Trophoblast cell (in vitro differentiated cells and primary cell): ENCODE results near the gene DEUP1.
"Not testable (repeated sequence)": the region's sequence is repeated elsewhere in the genome, so short reads cannot be mapped to it uniquely, and the experiment has no call there.

Experiments
- DNase-seq, 2 donors: peaks; one replicate each; pipeline ENCODE4 v3.0.0-alpha.2; 2016
- H2AFZ ChIP-seq: 2 replicates; pipeline ENCODE4 v1.6.1; 2013; ENCODE audit warnings: low read length, moderate library complexity, mild to moderate bottlenecking; ENCODE audit not compliant: insufficient read depth, poor library complexity
- H2AK5ac ChIP-seq: 2 replicates; pipeline ENCODE4 v1.6.1; 2013; ENCODE audit warnings: mild to moderate bottlenecking, low read length
- H2BK120ac ChIP-seq: 2 replicates; pipeline ENCODE4 v1.6.1; 2013; ENCODE audit warnings: low read length, mild to moderate bottlenecking, moderate library complexity; ENCODE audit not compliant: insufficient read depth, poor library complexity
- H2BK12ac ChIP-seq: 2 replicates; pipeline ENCODE4 v1.6.1; 2013; ENCODE audit warnings: mild to moderate bottlenecking, low read length, moderate library complexity
- H2BK5ac ChIP-seq: 2 replicates; pipeline ENCODE4 v1.6.1; 2013; ENCODE audit warnings: low read length, low read depth, moderate library complexity, mild to moderate bottlenecking; ENCODE audit not compliant: poor library complexity
- H3K14ac ChIP-seq: 2 replicates; pipeline ENCODE4 v1.6.1; 2013; ENCODE audit warnings: mild to moderate bottlenecking, low read length
- H3K18ac ChIP-seq: 2 replicates; pipeline ENCODE4 v1.6.1; 2013; ENCODE audit warnings: mild to moderate bottlenecking, low read length
- H3K23ac ChIP-seq: 2 replicates; pipeline ENCODE4 v1.6.1; 2013; ENCODE audit warnings: low read length
- H3K27ac ChIP-seq: 2 replicates; pipeline ENCODE4 v1.5.1; 2013; ENCODE audit warnings: low read depth, mild to moderate bottlenecking, inconsistent platforms, low read length, moderate library complexity
- H3K27me3 ChIP-seq: 2 replicates; pipeline ENCODE4 v1.6.1; 2013; ENCODE audit warnings: inconsistent platforms, mild to moderate bottlenecking, low read length, moderate library complexity; ENCODE audit not compliant: insufficient read depth
- H3K36me3 ChIP-seq, 2 experiments: 1 replicate in 1 of 2; 2 replicates in 1 of 2; pipeline ENCODE4 v1.6.1; 2013; ENCODE audit warnings: low read length in 2 of 2, mild to moderate bottlenecking in 2 of 2, moderate library complexity in 1 of 2; ENCODE audit not compliant: insufficient read depth in 2 of 2, control insufficient read depth in 1 of 2
- H3K4ac ChIP-seq: 2 replicates; pipeline ENCODE4 v1.6.1; 2013; ENCODE audit warnings: low read depth, mild to moderate bottlenecking, low read length, moderate library complexity
- H3K4me1 ChIP-seq, 2 experiments: 1 replicate in 1 of 2; 2 replicates in 1 of 2; pipeline ENCODE4 v1.6.1; 2013; ENCODE audit warnings: low read length in 2 of 2, mild to moderate bottlenecking in 2 of 2, moderate library complexity in 1 of 2; ENCODE audit not compliant: insufficient read depth in 2 of 2, control insufficient read depth in 1 of 2
- H3K4me2 ChIP-seq: 2 replicates; pipeline ENCODE4 v1.6.1; 2013; ENCODE audit warnings: inconsistent platforms, mild to moderate bottlenecking, low read length, moderate library complexity
- H3K4me3 ChIP-seq: 2 replicates; pipeline ENCODE4 v1.5.1; 2013; ENCODE audit warnings: mild to moderate bottlenecking, low read depth, low read length, inconsistent platforms
- H3K79me1 ChIP-seq: one replicate; pipeline ENCODE4 v1.6.1; 2013; ENCODE audit warnings: low read length
- H3K79me2 ChIP-seq: 2 replicates; pipeline ENCODE4 v1.6.1; 2013; ENCODE audit warnings: low read length, mild to moderate bottlenecking; ENCODE audit not compliant: control insufficient read depth, insufficient read depth, poor library complexity
- H3K9ac ChIP-seq: 2 replicates; pipeline ENCODE4 v1.6.1; 2013; ENCODE audit warnings: mild to moderate bottlenecking, low read length
- H3K9me3 ChIP-seq: 2 replicates; pipeline ENCODE4 v1.6.1; 2013; ENCODE audit warnings: low read depth, mild to moderate bottlenecking, control low read depth, inconsistent platforms, low read length; ENCODE audit not compliant: insufficient read depth
- H4K12ac ChIP-seq: 2 replicates; pipeline ENCODE4 v1.6.1; 2013; ENCODE audit warnings: low read depth, mild to moderate bottlenecking, low read length, moderate library complexity
- H4K8ac ChIP-seq: 2 replicates; pipeline ENCODE4 v1.6.1; 2013; ENCODE audit warnings: low read depth, mild to moderate bottlenecking, low read length, moderate library complexity
- H4K91ac ChIP-seq: one replicate; pipeline ENCODE4 v1.6.1; 2013; ENCODE audit warnings: low read depth, mild to moderate bottlenecking, low read length, moderate library complexity
- WGBS: extraction: QIAGEN DNeasy Blood & Tissue Kit; methylation state at CpG from one replicate; pipeline ENCODE4 v1.1.7; 2013; ENCODE audit warnings: missing lambda C conversion rate; ENCODE audit not compliant: insufficient read length, insufficient coverage; ENCODE audit errors: extremely low coverage; 5-methylcytosine and 5-hydroxymethylcytosine counted together

Gene DEUP1

DNA sequence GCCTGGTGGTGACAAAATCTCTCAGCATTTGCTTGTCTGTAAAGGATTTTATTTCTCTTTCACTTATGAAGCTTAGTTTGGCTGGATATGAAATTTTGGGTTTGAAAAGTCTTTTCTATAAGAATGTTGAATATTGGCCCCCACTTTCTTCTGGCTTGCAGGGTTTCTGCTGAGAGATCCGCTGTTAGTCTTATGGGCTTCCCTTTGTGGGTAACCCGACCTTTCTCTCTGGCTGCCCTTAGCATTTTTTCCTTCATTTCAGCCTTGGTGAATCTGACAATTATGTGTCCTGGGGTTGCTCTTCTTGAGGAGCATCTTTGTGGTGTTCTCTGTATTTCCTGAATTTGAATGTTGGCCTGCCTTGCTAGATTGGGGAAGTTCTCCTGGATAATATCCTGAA, 112.7 kb downstream of the DEUP1 start:
- H2BK12ac ChIP-seq, H3K4me3 ChIP-seq, H4K8ac ChIP-seq, H3K27ac ChIP-seq, H2BK120ac ChIP-seq, H3K23ac ChIP-seq, H3K9ac ChIP-seq, H4K12ac ChIP-seq, H3K4ac ChIP-seq, H3K9me3 ChIP-seq, H4K91ac ChIP-seq, H3K4me1 ChIP-seq, H2AK5ac ChIP-seq, H3K27me3 ChIP-seq, H3K79me2 ChIP-seq, H2BK5ac ChIP-seq, H3K79me1 ChIP-seq, H3K36me3 ChIP-seq, H2AFZ ChIP-seq, H3K18ac ChIP-seq, H3K4me2 ChIP-seq, DNase-seq, H3K14ac ChIP-seq: not testable (repeated sequence)
- whole genome bisulfite sequencing, result no CpG with 5 or more reads among the region's 2 CpGs

DNA sequence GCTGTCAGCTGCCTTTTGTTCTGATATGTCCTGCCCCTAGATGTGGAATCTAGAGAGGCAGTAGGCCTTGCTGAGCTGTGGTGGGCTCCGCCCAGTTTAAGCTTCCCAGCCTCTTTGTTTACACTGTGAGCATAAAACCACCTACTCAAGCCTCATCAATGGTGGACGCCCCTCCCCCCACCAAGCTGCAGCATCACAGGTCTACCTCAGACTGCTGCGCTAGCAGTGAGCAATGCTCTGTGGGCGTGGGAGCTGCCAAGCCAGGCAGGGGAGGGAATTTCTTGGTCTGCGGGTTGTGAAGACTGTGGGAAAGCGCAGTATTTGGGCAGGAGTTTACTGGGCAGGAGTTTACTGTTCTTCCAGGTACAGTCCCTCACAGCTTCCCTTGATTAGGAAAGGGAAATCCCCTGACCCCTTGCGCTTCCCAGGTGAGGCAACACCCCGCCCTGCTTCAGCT, 114.1 kb downstream of the DEUP1 start:
- Histone ChIP-seq H3K79me2 (no peaks in the 10 kb centered on the region), H4K8ac (no peak overlapping the region), H2AFZ (no peak overlapping the region), H3K4me1 (peaks cover 0 to 4% of the 10 kb centered on the region in 2 experiments), H2BK5ac (no peak overlapping the region), H2AK5ac (no peak overlapping the region), H3K4ac (no peak overlapping the region), H3K36me3 (no peaks in the 10 kb centered on the region), H3K79me1 (no peaks in the 10 kb centered on the region), H3K27ac (no peak overlapping the region), H3K9me3 (no peaks in the 10 kb centered on the region), H4K12ac (no peak overlapping the region), H3K23ac (no peak overlapping the region), H3K4me2 (no peak overlapping the region), H3K27me3 (no peaks in the 10 kb centered on the region), H2BK12ac (no peak overlapping the region), H3K4me3 (no peak overlapping the region), H3K14ac (no peak overlapping the region), H4K91ac (no peak overlapping the region), H3K9ac (no peak overlapping the region), H2BK120ac (no peak overlapping the region), H3K18ac (no peak overlapping the region)
- no peak for DNase-seq
- no CpG with 5 or more reads among the region's 8 CpGs for WGBS

DNA sequence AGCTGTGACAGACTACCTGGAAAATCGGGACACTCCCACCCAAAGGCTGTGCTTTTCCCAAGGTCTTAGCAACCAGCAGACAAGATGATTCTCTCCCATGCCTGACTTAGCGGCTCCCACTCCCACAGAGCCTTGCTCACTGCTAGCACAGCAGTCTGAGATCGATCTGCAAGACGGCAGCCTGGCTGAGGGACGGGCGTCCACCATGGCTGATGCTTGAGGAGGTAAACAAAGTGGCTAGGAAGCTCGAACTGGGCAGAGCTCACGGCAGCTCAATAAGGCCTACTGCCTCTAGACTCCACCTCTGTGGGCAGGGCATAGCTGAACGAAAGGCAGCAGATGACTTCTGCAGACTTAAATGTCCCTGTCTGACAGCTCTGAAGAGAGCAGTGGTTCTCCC, 127.7 kb downstream of the DEUP1 start:
- no peak overlapping the region for H3K9ac ChIP-seq
- no peaks in the 10 kb centered on the region for H3K9me3 ChIP-seq
- H3K27me3 ChIP-seq, result no peaks in the 10 kb centered on the region
- no peak overlapping the region for H4K12ac ChIP-seq
- no peaks in the 10 kb centered on the region for H3K36me3 ChIP-seq
- no peak overlapping the region for H2BK5ac ChIP-seq
- no peak overlapping the region for H4K91ac ChIP-seq
- H3K4ac ChIP-seq, result no peak overlapping the region
- H2BK12ac ChIP-seq, result no peak overlapping the region
- no peak overlapping the region for H3K4me3 ChIP-seq
- no peak for DNase-seq
- no peak overlapping the region for H3K27ac ChIP-seq
- no peak overlapping the region for H3K14ac ChIP-seq
- H3K4me2 ChIP-seq, result no peak overlapping the region
- no peak overlapping the region for H3K18ac ChIP-seq
- no peaks in the 10 kb centered on the region for H3K79me1 ChIP-seq
- WGBS, result no CpG with 5 or more reads among the region's 9 CpGs
- H2AK5ac ChIP-seq, result no peak overlapping the region
- no peaks in the 10 kb centered on the region for H3K4me1 ChIP-seq
- no peaks in the 10 kb centered on the region for H3K79me2 ChIP-seq
- no peak overlapping the region for H3K23ac ChIP-seq
- no peak overlapping the region for H2AFZ ChIP-seq
- H4K8ac ChIP-seq, result no peak overlapping the region
- no peak overlapping the region for H2BK120ac ChIP-seq

DNA sequence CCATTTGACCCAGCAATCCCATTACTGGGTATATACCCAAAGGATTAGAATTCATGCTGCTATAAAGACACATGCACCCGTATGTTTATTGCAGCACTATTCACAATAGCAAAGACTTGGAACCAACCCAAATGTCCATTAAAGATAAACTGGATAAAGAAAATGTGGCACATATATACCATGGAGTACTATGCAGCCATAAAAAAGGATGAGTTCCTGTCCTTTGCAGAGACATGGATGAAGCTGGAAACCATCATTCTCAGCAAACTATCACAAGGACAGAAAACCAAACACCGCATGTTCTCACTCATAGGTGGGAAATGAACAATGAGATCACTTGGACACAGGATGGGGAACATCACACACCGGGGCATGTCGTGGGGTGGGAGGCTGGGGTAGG, 133.1 kb downstream of the DEUP1 start:
- WGBS, result no CpG with 5 or more reads among the region's 4 CpGs
- not testable (repeated sequence) for H3K27ac ChIP-seq, DNase-seq, H3K4me1 ChIP-seq, H2AK5ac ChIP-seq, H3K23ac ChIP-seq, H3K4ac ChIP-seq, H4K12ac ChIP-seq, H4K8ac ChIP-seq, H3K9ac ChIP-seq, H3K9me3 ChIP-seq, H3K18ac ChIP-seq, H3K36me3 ChIP-seq, H3K27me3 ChIP-seq, H2BK120ac ChIP-seq, H3K79me1 ChIP-seq, H3K4me3 ChIP-seq, H3K14ac ChIP-seq, H2AFZ ChIP-seq, H3K79me2 ChIP-seq, H4K91ac ChIP-seq, H3K4me2 ChIP-seq, H2BK12ac ChIP-seq, H2BK5ac ChIP-seq
